Ishikawa (cell line): ENCODE measurements around the gene RFESD.
A peak's percentile ranks its signal among the peaks of the same experiment; 100 is the strongest.

Experiments used
- CEBPB ChIP-seq: IDR thresholded peaks from 2 replicates; pipeline ENCODE4 v1.6.1; 2012
- CREB1 ChIP-seq: IDR thresholded peaks from 2 replicates; pipeline ENCODE4 v1.6.1; 2012; ENCODE audit warnings: low read depth
- EGR1 ChIP-seq: IDR thresholded peaks from 2 replicates; pipeline ENCODE4 v1.6.1; 2012
- EP300 ChIP-seq: IDR thresholded peaks from 2 replicates; pipeline ENCODE4 v1.6.1; 2012; ENCODE audit warnings: borderline replicate concordance
- FOXM1 ChIP-seq: IDR thresholded peaks from 2 replicates; pipeline ENCODE4 v1.6.1; 2012; ENCODE audit warnings: low read depth, borderline replicate concordance
- MAX ChIP-seq: IDR thresholded peaks from 2 replicates; pipeline ENCODE4 v1.6.1; 2012
- NFIC ChIP-seq: IDR thresholded peaks from 2 replicates; pipeline ENCODE4 v1.6.1; 2012
- RAD21 ChIP-seq: IDR thresholded peaks from 2 replicates; pipeline ENCODE4 v1.6.1; 2012; ENCODE audit warnings: low read depth
- TAF1 ChIP-seq: IDR thresholded peaks from 2 replicates; pipeline ENCODE4 v1.6.1; 2012; ENCODE audit warnings: low read depth, mild to moderate bottlenecking
- TCF12 ChIP-seq: IDR thresholded peaks from 2 replicates; pipeline ENCODE4 v1.6.1; 2012; ENCODE audit warnings: low read depth
- TEAD4 ChIP-seq: IDR thresholded peaks from 2 replicates; pipeline ENCODE4 v1.6.1; 2012
- USF1 ChIP-seq: IDR thresholded peaks from 2 replicates; pipeline ENCODE4 v1.6.1; 2012
- YY1 ChIP-seq: IDR thresholded peaks from 2 replicates; pipeline ENCODE4 v1.6.1; 2012; ENCODE audit warnings: low read depth
- ZBTB7A ChIP-seq: IDR thresholded peaks from 2 replicates; pipeline ENCODE4 v1.6.1; 2012; ENCODE audit warnings: low read depth
- TF ChIP-seq, protein P1 (sequence below): IDR thresholded peaks from 2 replicates; pipeline ENCODE4 v1.6.1; 2012; ENCODE audit warnings: low read depth, mild to moderate bottlenecking

Gene RFESD

GRCh38 chr5:95620030-95620869 is 26.3 kb upstream of the RFESD start, which contains the start of gene GPR150:
Gene GPR150, plus strand, starts transcription at chr5:95620087. Its CDS starts 189 bp downstream, at chr5:95620276.
- TF ChIP-seq CEBPB (no peak), CREB1 (no peak), YY1 (0 out of 2 replicates have a peak, but pooled peaks have one; percentile 11), EGR1 (no peak), ZBTB7A (no peak), MAX (peak; percentile 94), RAD21 (no peak), TCF12 (no peak; the same call in 1 of the 2 replicates), NFIC (no peak), TEAD4 (no peak), USF1 (no peak), TAF1 (no peak), FOXM1 (no peak)
- TF ChIP-seq, protein P1, sequence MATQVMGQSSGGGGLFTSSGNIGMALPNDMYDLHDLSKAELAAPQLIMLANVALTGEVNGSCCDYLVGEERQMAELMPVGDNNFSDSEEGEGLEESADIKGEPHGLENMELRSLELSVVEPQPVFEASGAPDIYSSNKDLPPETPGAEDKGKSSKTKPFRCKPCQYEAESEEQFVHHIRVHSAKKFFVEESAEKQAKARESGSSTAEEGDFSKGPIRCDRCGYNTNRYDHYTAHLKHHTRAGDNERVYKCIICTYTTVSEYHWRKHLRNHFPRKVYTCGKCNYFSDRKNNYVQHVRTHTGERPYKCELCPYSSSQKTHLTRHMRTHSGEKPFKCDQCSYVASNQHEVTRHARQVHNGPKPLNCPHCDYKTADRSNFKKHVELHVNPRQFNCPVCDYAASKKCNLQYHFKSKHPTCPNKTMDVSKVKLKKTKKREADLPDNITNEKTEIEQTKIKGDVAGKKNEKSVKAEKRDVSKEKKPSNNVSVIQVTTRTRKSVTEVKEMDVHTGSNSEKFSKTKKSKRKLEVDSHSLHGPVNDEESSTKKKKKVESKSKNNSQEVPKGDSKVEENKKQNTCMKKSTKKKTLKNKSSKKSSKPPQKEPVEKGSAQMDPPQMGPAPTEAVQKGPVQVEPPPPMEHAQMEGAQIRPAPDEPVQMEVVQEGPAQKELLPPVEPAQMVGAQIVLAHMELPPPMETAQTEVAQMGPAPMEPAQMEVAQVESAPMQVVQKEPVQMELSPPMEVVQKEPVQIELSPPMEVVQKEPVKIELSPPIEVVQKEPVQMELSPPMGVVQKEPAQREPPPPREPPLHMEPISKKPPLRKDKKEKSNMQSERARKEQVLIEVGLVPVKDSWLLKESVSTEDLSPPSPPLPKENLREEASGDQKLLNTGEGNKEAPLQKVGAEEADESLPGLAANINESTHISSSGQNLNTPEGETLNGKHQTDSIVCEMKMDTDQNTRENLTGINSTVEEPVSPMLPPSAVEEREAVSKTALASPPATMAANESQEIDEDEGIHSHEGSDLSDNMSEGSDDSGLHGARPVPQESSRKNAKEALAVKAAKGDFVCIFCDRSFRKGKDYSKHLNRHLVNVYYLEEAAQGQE = no peak

GRCh38 chr5:95620870-95621838 is 25.4 kb upstream of the RFESD start:
- TF ChIP-seq YY1 (0 out of 2 replicates have a peak, but pooled peaks have one; percentile 2), ZBTB7A (no peak)

GRCh38 chr5:95621839-95622629 is 24.5 kb upstream of the RFESD start:
- TF ChIP-seq RAD21 (no peak), USF1 (no peak), CREB1 (no peak), YY1 (no peak), NFIC (no peak), FOXM1 (no peak), ZBTB7A (no peak), TAF1 (no peak), EP300 (no peak), EGR1 (no peak), TCF12 (no peak), TEAD4 (no peak), CEBPB (no peak), MAX (no peak)
- TF ChIP-seq, protein P1 = no peak

- no peak for TF ChIP-seq MAX
- no peak for TF ChIP-seq YY1
- TF ChIP-seq TEAD4 = no peak
- no peak for TF ChIP-seq CREB1
- TF ChIP-seq EP300 = no peak
- no peak for TF ChIP-seq ZBTB7A
- TF ChIP-seq TCF12 = no peak
- TF ChIP-seq, protein P1 = no peak
- TF ChIP-seq NFIC = no peak
- no peak for TF ChIP-seq FOXM1
- no peak for TF ChIP-seq TAF1
- TF ChIP-seq EGR1 = no peak
- no peak for TF ChIP-seq USF1
- no peak for TF ChIP-seq RAD21
- TF ChIP-seq CEBPB = no peak
Measured at GRCh38 chr5:95623706-95624105, 22.9 kb upstream of the RFESD start.
